CD8-positive, alpha-beta memory T cell (primary cell): Measurements from ENCODE around the gene ZSCAN22. TPM values are rescaled to one million over a fixed set of nuclear protein-coding genes. Genes with fewer than 3 reads are reported as not detected.
A peak's percentile ranks its signal among the peaks of the same experiment; 100 is the strongest.

Experiments
- CTCF ChIA-PET: fragments of 350-600 bp; sonication (Branson Sonifier 250); formaldehyde crosslinking; loops from one replicate; lab custom pipeline; 2021; ENCODE audit warnings: antibody characterized with exemption; lab: Charles Lee
- POLR2A ChIA-PET: fragments of 350-600 bp; sonication (Branson Sonifier 250); formaldehyde crosslinking; loops from one replicate; lab custom pipeline; 2021; ENCODE audit warnings: antibody characterized with exemption; lab: Charles Lee
- DNase-seq, 5 donors: peaks; one replicate each; pipeline versions ENCODE4 v3.0.0 to v3.0.0-alpha.2; 2020 to 2022; ENCODE audit warnings: mixed read lengths in 1 of 5
- H3K27ac ChIP-seq: one replicate; pipeline ENCODE4 v1.7.0; 2013; ENCODE audit warnings: low read depth, mild to moderate bottlenecking, low read length, moderate library complexity
- H3K27me3 ChIP-seq: 2 replicates; pipeline ENCODE4 v1.7.0; 2013; ENCODE audit warnings: low read length, mild to moderate bottlenecking; ENCODE audit not compliant: insufficient read depth, poor library complexity, severe bottlenecking
- H3K36me3 ChIP-seq: 2 replicates; pipeline ENCODE4 v1.7.0; 2013; ENCODE audit warnings: mild to moderate bottlenecking, low read length, moderate library complexity; ENCODE audit not compliant: insufficient read depth
- H3K4me1 ChIP-seq: 2 replicates; pipeline ENCODE4 v1.7.0; 2013; ENCODE audit warnings: mild to moderate bottlenecking, low read length, moderate library complexity; ENCODE audit not compliant: insufficient read depth
- H3K4me3 ChIP-seq: 2 replicates; pipeline ENCODE4 v1.7.0; 2013; ENCODE audit warnings: mild to moderate bottlenecking, low read length
- H3K9me3 ChIP-seq: 2 replicates; pipeline ENCODE4 v1.7.0; 2013; ENCODE audit warnings: mild to moderate bottlenecking, low read length
- H3K27ac Mint-ChIP-seq, 8 donors: one replicate each; pipeline ENCODE4 v1.8.0; 2020 to 2021; ENCODE audit warnings: mixed read lengths in 8 of 8, mild to moderate bottlenecking in 6 of 8, inconsistent platforms in 3 of 8, moderate library complexity in 3 of 8
- H3K27me3 Mint-ChIP-seq, 2 donors: one replicate each; pipeline ENCODE4 v1.8.0; 2020 to 2021; ENCODE audit warnings: mixed read lengths in 2 of 2, mild to moderate bottlenecking in 1 of 2, moderate library complexity in 1 of 2
- H3K36me3 Mint-ChIP-seq, 3 donors: one replicate each; pipeline ENCODE4 v1.8.0; 2020 to 2021; ENCODE audit warnings: mixed read lengths in 3 of 3, inconsistent platforms in 1 of 3, mild to moderate bottlenecking in 1 of 3
- H3K4me1 Mint-ChIP-seq, 3 donors: one replicate each; pipeline ENCODE4 v1.8.0; 2020 to 2021; ENCODE audit warnings: mixed read lengths in 3 of 3, inconsistent platforms in 1 of 3, mild to moderate bottlenecking in 1 of 3
- H3K4me3 Mint-ChIP-seq, 7 donors: one replicate each; pipeline ENCODE4 v1.8.0; 2020 to 2021; ENCODE audit warnings: mixed read lengths in 7 of 7, mild to moderate bottlenecking in 6 of 7, moderate library complexity in 4 of 7, inconsistent platforms in 2 of 7
- H3K9me3 Mint-ChIP-seq, 5 donors: one replicate each; pipeline ENCODE4 v1.8.0; 2020 to 2022; ENCODE audit warnings: mixed read lengths in 5 of 5, mild to moderate bottlenecking in 3 of 5, moderate library complexity in 2 of 5, inconsistent platforms in 1 of 5
- polyA plus RNA-seq: library from polyadenylated mRNA; unstranded; fragments of 300-500 nt; fragmentation: Illumina TruSeq; gene quantifications from one replicate; pipeline ENCODE4 v1.2.3, GENCODE V29; 2021
- total RNA-seq, 2 experiments: library from RNA; stranded (reverse); gene quantifications; one replicate each; pipeline ENCODE4 v1.2.3, GENCODE V29; 2021

ZSCAN22 gene
- total and polyA plus RNA-seq, 3 experiments from 2014 or later, result 2.7 to 5.7 (median 5.3) TPM

- no peaks in the 10 kb centered on the region for H3K9me3 ChIP-seq
- H3K4me3 ChIP-seq, result peak overlapping the region; percentile 55
- POLR2A ChIA-PET, result interaction anchor here (0.5 to 1.4 kb wide), 4 partner anchors 19 to 803 kb away, joined by 3 to 11 read pairs (median 3); partner anchors contain the start of genes ZNF416, ZNF497 and ZNF584
- CTCF ChIA-PET, result interaction anchor here (1.1 kb wide), 1 partner anchor 19 kb away, joined by 3 read pairs; the partner anchor contains the start of gene ZNF497
- peaks cover 30% of the 10 kb centered on the region for H3K4me1 ChIP-seq
- H3K4me3 Mint-ChIP-seq, result peak overlapping the region; percentile 87 to 98 (median 93)
- no peaks in the 10 kb centered on the region for H3K27me3 ChIP-seq
- H3K27ac Mint-ChIP-seq, result peak overlapping the region; percentile 93 to 99 (median 96)
- peaks cover 0 to 1% of the 10 kb centered on the region in 2 donors for H3K27me3 Mint-ChIP-seq
- H3K36me3 ChIP-seq, result no peaks in the 10 kb centered on the region
- peaks cover 17 to 44% (median 29%) of the 10 kb centered on the region in 3 donors for H3K4me1 Mint-ChIP-seq
- H3K27ac ChIP-seq, result peak overlapping the region; percentile 80
- no peak for DNase-seq
- H3K9me3 Mint-ChIP-seq, result no peaks in the 10 kb centered on the region
- H3K36me3 Mint-ChIP-seq, result peaks cover 0 to 6% (median 0%) of the 10 kb centered on the region in 3 donors
Observed at GRCh38 chr19:58381460-58382212, 54.8 kb downstream of the ZSCAN22 start.

GRCh38 chr19:58382997-58383603 is 56.3 kb downstream of the ZSCAN22 start:
- H3K4me1 ChIP-seq, result peaks cover 37% of the 10 kb centered on the region
- POLR2A ChIA-PET, result no interaction called here
- DNase-seq, result no peak
- no peak overlapping the region for H3K4me3 ChIP-seq
- H3K9me3 ChIP-seq, result no peaks in the 10 kb centered on the region
- H3K27ac ChIP-seq, result no peak overlapping the region
- Mint-ChIP-seq H3K4me1 (peaks cover 32 to 58% (median 43%) of the 10 kb centered on the region in 3 donors), H3K27ac (peak overlapping the region in 7 of 8 donors; percentile 21 to 95 (median 77)), H3K27me3 (peaks cover 0 to 3% of the 10 kb centered on the region in 2 donors), H3K9me3 (no peaks in the 10 kb centered on the region), H3K36me3 (peaks cover 0 to 18% (median 0%) of the 10 kb centered on the region in 3 donors), H3K4me3 (peak overlapping the region in 4 of 7 donors; percentile 45 to 93 (median 63))
- no peaks in the 10 kb centered on the region for H3K27me3 ChIP-seq
- CTCF ChIA-PET, result no interaction called here
- peaks cover under 1% of the 10 kb centered on the region for H3K36me3 ChIP-seq

- Histone ChIP-seq H3K9me3 (no peaks in the 10 kb centered on the region), H3K27ac (peak overlapping the region; percentile 95), H3K4me1 (peaks cover 29% of the 10 kb centered on the region), H3K27me3 (no peaks in the 10 kb centered on the region), H3K4me3 (peak overlapping the region; percentile 83), H3K36me3 (peaks cover 10% of the 10 kb centered on the region)
- H3K27me3 Mint-ChIP-seq, result peaks cover 0 to 3% of the 10 kb centered on the region in 2 donors
- POLR2A ChIA-PET, result interaction anchor here (1.5 kb wide), 1 partner anchor 23 kb away, joined by 8 read pairs; the partner anchor contains the start of gene ZNF497
- peaks cover 4 to 30% (median 6%) of the 10 kb centered on the region in 3 donors for H3K36me3 Mint-ChIP-seq
- CTCF ChIA-PET, result no interaction called here
- DNase-seq, result no peak
- peak overlapping the region; percentile 92 to 97 (median 94) for H3K4me3 Mint-ChIP-seq
- H3K4me1 Mint-ChIP-seq, result peaks cover 32 to 56% (median 42%) of the 10 kb centered on the region in 3 donors
- H3K9me3 Mint-ChIP-seq, result no peaks in the 10 kb centered on the region
- peak overlapping the region; percentile 93 to 98 (median 97) for H3K27ac Mint-ChIP-seq
Observed at GRCh38 chr19:58385313-58385890, 58.6 kb downstream of the ZSCAN22 start.

- Mint-ChIP-seq H3K4me1 (peaks cover 37 to 61% (median 44%) of the 10 kb centered on the region in 3 donors), H3K27ac (peak overlapping the region; percentile 93 to 99 (median 98)), H3K9me3 (no peaks in the 10 kb centered on the region), H3K4me3 (peak overlapping the region; percentile 92 to 97 (median 94)), H3K36me3 (peaks cover 6 to 36% (median 8%) of the 10 kb centered on the region in 3 donors), H3K27me3 (peaks cover 0 to 3% of the 10 kb centered on the region in 2 donors)
- no peaks in the 10 kb centered on the region for H3K9me3 ChIP-seq
- H3K27me3 ChIP-seq, result no peaks in the 10 kb centered on the region
- POLR2A ChIA-PET, result interaction anchor here (0.6 to 1.5 kb wide), 2 partner anchors 23 to 92 kb away, joined by 4 to 8 read pairs; partner anchors contain the start of gene ZNF497
- peak overlapping the region; percentile 95 for H3K27ac ChIP-seq
- H3K4me1 ChIP-seq, result peaks cover 29% of the 10 kb centered on the region
- CTCF ChIA-PET, result interaction anchor here (0.7 kb wide), 1 partner anchor 195 kb away, joined by 3 read pairs; no protein-coding TSS in a partner anchor
- peaks cover 16% of the 10 kb centered on the region for H3K36me3 ChIP-seq
- DNase-seq, result peak in 1 of 5 donors; percentile 26
- H3K4me3 ChIP-seq, result peak overlapping the region; percentile 83
Observed at GRCh38 chr19:58385891-58386575, 59.2 kb downstream of the ZSCAN22 start.

GRCh38 chr19:58386576-58387337 is 60.0 kb downstream of the ZSCAN22 start, which contains the start of gene RPS5:
RPS5 (plus strand) TSS chr19:58387269; CDS start chr19:58388138, 869 bp downstream.
- peaks cover 16% of the 10 kb centered on the region for H3K36me3 ChIP-seq
- H3K4me1 ChIP-seq, result peaks cover 28% of the 10 kb centered on the region
- peak; percentile 90 to 99 (median 95) for DNase-seq
- ChIA-PET POLR2A (interaction anchor here (0.6 to 1.5 kb wide), 4 partner anchors 24 to 91 kb away, joined by 4 to 8 read pairs (median 4); partner anchors contain the start of gene ZNF497), CTCF (interaction anchor here (0.7 kb wide), 1 partner anchor 194 kb away, joined by 3 read pairs; no protein-coding TSS in a partner anchor)
- peaks cover 37 to 59% (median 41%) of the 10 kb centered on the region in 3 donors for H3K4me1 Mint-ChIP-seq
- H3K9me3 Mint-ChIP-seq, result no peaks in the 10 kb centered on the region
- H3K27ac ChIP-seq, result peak within 1 kb of the TSS; percentile 95
- peak within 1 kb of the TSS; percentile 83 for H3K4me3 ChIP-seq
- H3K27me3 Mint-ChIP-seq, result peaks cover 0 to 3% of the 10 kb centered on the region in 2 donors
- H3K9me3 ChIP-seq, result no peaks in the 10 kb centered on the region
- peak within 1 kb of the TSS; percentile 92 to 97 (median 94) for H3K4me3 Mint-ChIP-seq
- peaks cover 6 to 41% (median 8%) of the 10 kb centered on the region in 3 donors for H3K36me3 Mint-ChIP-seq
- no peaks in the 10 kb centered on the region for H3K27me3 ChIP-seq
- H3K27ac Mint-ChIP-seq, result peak within 1 kb of the TSS; percentile 93 to 99 (median 98)

- Histone ChIP-seq H3K4me3 (peak overlapping the region; percentile 83), H3K27me3 (no peaks in the 10 kb centered on the region), H3K9me3 (no peaks in the 10 kb centered on the region), H3K27ac (peak overlapping the region; percentile 95), H3K36me3 (peaks cover 19% of the 10 kb centered on the region), H3K4me1 (peaks cover 23% of the 10 kb centered on the region)
- Mint-ChIP-seq H3K4me3 (peak overlapping the region; percentile 92 to 97 (median 94)), H3K27me3 (peaks cover 0 to 3% of the 10 kb centered on the region in 2 donors), H3K4me1 (peaks cover 31 to 54% (median 38%) of the 10 kb centered on the region in 3 donors), H3K36me3 (peaks cover 6 to 45% (median 8%) of the 10 kb centered on the region in 3 donors), H3K27ac (peak overlapping the region; percentile 93 to 99 (median 98)), H3K9me3 (no peaks in the 10 kb centered on the region)
- ChIA-PET CTCF (no interaction called here), POLR2A (interaction anchor here (0.7 to 1.2 kb wide), 2 partner anchors 25 to 77 kb away, joined by 4 to 5 read pairs; partner anchors contain the start of gene ZNF497)
- no peak for DNase-seq
Observed at GRCh38 chr19:58387338-58388174, 60.8 kb downstream of the ZSCAN22 start.
